ENCODE measurements around the gene PRR7.

PRR7 gene

DNA sequence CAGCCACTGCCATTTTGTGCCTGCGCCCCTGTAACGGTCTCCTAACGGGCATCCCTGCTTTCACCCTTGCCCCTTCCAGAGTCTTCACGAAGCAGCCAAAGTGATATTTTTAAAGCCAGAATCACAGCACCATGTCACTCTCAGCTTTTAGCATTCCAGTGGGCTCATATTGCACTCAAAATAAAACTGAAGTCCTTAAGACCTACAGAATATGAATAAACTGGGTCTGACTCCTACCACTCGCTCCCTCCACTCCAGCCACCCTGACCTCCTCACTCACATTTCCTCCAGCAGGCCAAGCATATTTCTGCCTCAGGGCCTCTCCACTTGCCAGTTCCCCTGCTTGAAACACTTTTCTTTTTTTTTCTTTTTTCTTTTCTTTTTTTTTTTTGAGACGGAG lies 53.2 kb downstream of the PRR7 start:
- no peak for DNase-seq (ENCODE audit: low spot score)

DNA sequence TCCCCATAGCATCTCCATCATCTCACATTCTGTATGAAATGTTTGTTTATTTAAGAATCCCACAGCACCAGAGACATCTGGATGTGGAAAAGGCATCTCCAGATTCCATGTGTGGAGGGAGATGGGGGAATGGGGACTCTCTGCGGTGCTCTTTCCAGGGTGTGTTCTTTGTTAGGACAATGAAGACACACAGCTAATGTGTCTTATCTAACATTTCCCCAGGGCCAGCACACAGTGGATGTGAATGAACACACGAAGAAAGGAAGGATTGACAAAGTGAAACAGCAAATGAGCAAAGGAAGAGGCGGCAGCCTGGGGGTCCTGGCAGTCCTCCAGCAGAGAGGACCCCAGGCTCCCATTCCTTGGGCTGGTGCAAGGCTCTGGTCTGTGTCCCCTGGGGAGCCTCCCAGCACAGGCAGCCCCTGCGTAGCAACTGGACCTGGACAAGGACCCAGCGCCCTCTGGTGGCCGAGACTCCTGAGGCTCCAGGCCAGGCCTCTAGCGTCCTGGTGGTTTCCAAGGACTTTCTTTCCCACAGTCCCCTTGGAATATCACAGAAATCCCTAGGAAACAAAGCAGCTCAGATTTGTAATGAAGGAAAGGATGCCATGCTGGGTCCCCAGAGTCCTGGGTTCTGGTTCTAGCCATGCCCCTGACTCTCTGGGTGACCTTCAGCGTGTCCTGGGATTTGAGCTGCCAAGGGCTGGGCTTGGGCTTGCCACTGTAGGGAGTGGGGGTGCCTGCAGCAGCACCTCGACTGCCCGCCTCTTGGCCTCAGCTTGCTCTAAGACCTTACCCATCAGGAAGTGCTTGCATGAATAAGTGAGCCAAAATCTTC lies 54.3 kb downstream of the PRR7 start:
- peak; percentile 83 for DNase-seq (ENCODE audit: low spot score)

DNA sequence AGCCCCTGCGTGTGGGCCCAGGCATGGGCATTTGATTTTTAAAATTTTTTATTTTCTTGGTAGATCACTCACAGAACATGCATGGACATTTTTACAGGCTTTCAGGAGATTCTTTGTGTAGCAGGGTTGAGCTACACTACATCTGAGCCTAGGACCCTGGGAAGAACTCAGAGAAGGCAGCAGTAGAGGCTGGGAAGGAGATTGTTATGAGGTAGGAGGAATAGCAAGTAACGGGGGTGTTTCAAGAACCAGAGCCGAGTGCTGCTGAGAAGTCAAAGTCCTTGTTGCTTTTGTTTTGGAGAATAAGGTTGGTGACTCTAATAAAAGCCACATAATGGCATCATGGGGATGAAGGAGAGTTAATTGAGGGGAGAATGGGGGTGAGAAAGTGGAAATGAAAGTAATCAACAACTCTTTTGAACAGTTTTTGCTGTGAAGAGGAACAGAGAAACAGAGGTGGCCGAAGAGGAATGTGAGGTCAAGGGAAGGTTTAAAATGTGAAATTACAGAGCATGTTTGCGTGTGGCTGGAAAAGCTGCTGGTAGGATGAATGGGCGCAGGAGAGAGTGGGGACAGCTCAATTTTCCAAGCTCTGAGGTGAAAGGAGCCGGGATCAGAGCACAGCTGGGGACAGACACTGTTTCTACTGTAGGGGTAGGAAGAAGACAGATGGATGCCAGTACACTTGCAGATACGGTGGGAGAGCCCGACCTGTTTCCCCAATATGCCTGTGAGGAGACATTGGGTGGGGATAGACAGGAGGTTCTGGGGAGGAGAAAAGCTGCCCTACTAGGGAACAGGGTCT lies 55.5 kb downstream of the PRR7 start:
- no peak for DNase-seq (ENCODE audit: low spot score)

DNA sequence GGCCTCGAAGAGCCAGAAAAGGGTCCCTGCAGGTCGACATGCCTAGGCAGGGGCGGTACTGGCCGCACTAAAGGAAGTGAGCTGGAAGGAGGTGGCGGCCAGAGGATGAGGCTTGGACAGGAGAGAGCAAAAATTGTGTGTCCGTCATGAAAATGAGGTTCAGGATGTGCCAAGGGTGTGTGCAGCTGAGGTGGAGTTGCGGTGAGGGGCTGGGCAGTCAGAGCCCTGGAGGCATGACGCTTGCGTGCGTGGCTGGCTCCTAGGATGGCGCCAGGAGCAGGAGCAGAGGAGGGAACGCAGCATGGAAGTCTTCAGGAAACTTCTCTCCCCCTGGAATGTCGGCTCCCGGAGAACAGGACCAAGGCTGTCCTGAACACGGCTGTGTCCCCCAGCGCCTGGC lies 56.3 kb downstream of the PRR7 start:
- DNase-seq (ENCODE audit: low spot score) = no peak

DNA sequence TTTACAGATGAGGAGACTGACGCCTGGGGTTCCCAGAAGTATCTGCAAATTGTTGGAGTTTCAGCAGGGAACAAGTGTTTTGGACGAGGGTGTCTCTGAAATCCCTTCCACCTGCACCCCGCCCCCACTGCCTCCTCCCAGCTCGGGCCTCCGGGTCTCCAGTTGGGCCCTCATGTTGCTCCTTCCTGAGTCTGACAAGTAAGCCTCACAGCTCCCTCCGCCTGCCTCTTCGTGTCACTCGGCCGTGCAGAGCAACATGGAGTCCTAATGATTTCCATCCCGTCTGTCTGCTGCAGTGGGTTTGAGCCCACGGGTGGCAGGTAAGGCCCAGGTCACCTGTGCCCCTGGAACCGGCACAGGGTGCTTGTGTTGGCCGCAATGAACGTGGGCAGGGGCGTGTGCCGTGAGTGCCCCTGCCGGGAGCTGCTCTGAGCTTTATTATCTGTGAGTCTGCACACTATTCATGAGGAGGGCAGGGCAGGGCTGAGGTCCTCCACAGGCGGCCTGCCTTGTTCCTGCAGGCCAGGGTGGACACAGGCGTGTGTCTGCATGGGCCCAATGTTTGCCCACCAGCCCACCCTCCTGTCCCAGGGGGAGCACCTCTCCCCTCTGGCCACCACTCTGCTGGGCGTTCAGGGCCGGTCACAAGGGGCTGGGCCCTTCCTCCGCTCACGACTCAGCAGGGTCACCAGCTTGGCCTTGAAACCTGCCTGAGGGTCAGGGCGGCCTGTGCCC lies 56.9 kb downstream of the PRR7 start:
- no peak for DNase-seq (ENCODE audit: low spot score)

GRCh38 chr5:177504086-177505056 lies 57.8 kb downstream of the PRR7 start:
- no peak for DNase-seq (ENCODE audit: low spot score)

DNA sequence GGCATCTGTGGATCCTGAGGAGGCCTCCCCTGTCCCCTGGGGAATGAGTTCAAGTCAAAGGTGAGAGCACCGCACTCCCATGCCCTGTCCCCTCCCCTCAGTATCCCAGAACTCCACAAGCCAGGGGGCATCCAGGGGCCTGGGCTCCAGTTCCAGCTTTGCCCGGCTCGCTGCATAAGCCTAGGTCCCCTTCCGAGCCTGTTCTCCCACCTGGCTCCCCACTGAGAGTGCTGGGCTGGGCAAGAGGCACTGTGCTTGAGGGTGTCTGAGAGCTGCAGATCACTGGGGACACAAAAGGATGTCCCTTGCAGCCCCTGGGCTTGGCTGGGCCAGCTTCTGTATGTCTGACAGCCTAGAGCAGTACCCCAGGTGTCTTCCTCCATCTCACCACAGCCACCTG lies 58.5 kb downstream of the PRR7 start:
- DNase-seq (ENCODE audit: low spot score) = no peak
